Pancreas (tissue), 10 donors: ENCODE data around the gene HPN. TPM values are rescaled to one million over a fixed set of nuclear protein-coding genes. Genes with fewer than 3 reads are reported as not detected.
"Not testable (repeated sequence)": the region's sequence is repeated elsewhere in the genome, so short reads cannot be mapped to it uniquely, and the experiment has no call there.

Source experiments
- ATAC-seq, 4 donors: fragments of 200-7000 bp; cut with Tn5 transposase; one replicate each; pipeline versions ENCODE4 v1.8.0 to v1.9.1; 2020; ENCODE audit warnings: mild to moderate bottlenecking in 4 of 4, moderate library complexity in 4 of 4
- DNase-seq, 6 donors: peaks; one replicate each; pipeline ENCODE4 v3.0.0-alpha.2; 2020
- FAIRE-seq: peaks from 2 replicates; lab custom pipeline; 2012; peaks lifted over from hg19 to GRCh38; lab: Jason Lieb, UNC
- H3K27ac ChIP-seq, 4 donors: fragments of 200-600 bp; sonication (generic); 1 replicate in 3 of 4; 2 replicates in 1 of 4; pipeline versions ENCODE4 v1.5.0 to v1.8.0; 2020
- H3K27me3 ChIP-seq, 4 donors: fragments of 200-600 bp; one replicate each; pipeline ENCODE4 v1.8.0; 2021
- H3K36me3 ChIP-seq, 3 donors: fragments of 200-600 bp; sonication (generic) in 1 of 3; one replicate each; pipeline versions ENCODE4 v1.5.0 to v1.8.0; 2020 to 2021
- H3K4me1 ChIP-seq, 3 donors: fragments of 200-600 bp; one replicate each; pipeline ENCODE4 v1.8.0; 2021
- H3K4me3 ChIP-seq, 4 donors: fragments of 200-600 bp; sonication (generic) in 2 of 4; one replicate each; pipeline versions ENCODE4 v1.5.0 to v1.8.0; 2020 to 2021
- H3K9me3 ChIP-seq, 4 donors: fragments of 200-600 bp; one replicate each; pipeline ENCODE4 v1.8.0; 2021
- CTCF ChIP-seq, 4 donors: fragments of 200-600 bp; sonication (generic) in 3 of 4; IDR thresholded peaks; one replicate each; pipeline versions ENCODE4 v1.5.0 to v1.8.0; 2021; ENCODE audit warnings: antibody characterized with exemption in 4 of 4
- WGBS, 2 donors: extraction: QIAGEN DNeasy Blood & Tissue Kit; methylation state at CpG; one replicate each; pipeline ENCODE4 v1.1.7; 2013; 5-methylcytosine and 5-hydroxymethylcytosine counted together
- intact Hi-C, 3 donors: fragments of 100-400 bp; cut with DNase I; formaldehyde crosslinking; loops; one replicate each; pipeline versions ENCODE4 v1.11.1 to v1.14.2; 2022
- polyA plus RNA-seq, 2 donors: library from polyadenylated mRNA; stranded (reverse); fragments of 200-250 nt; gene quantifications; one replicate each; pipeline ENCODE4 v1.2.3, GENCODE V29; 2013
- total RNA-seq, 6 donors: library from RNA; stranded (reverse); fragmentation: NEBNext Ultra II Directional in 4 of 6; extraction: Animal tissue kit (Norgen Biotek cat#: 25700) in 4 of 6; gene quantifications; one replicate each; pipeline versions ENCODE4 v1.2.1 to v1.2.4, GENCODE V29; 2021 to 2023
- donor health status: healthy with polysubstance abuse.
- donor health status: DM: no; HTN: no; CAD: no; lungs with moderate emphysema.
- donor health status: DM: no; HTN: no; CAD: no.
- donor health status: control.
- donor health status: control.
- donor health status: Bipolar disorder and iron deficiency.
- donor health status: DM: yes; HTN: yes; CAD: no.
- donor health status: DM: no; HTN: no; CAD: no.
- donor health status: DM: no; HTN: no; CAD: no.
- donor health status: DM: yes; HTN: yes; CAD: no.

HPN gene
- total and polyA plus RNA-seq, 8 donors = 93.0 to 238 (median 124) TPM

DNA sequence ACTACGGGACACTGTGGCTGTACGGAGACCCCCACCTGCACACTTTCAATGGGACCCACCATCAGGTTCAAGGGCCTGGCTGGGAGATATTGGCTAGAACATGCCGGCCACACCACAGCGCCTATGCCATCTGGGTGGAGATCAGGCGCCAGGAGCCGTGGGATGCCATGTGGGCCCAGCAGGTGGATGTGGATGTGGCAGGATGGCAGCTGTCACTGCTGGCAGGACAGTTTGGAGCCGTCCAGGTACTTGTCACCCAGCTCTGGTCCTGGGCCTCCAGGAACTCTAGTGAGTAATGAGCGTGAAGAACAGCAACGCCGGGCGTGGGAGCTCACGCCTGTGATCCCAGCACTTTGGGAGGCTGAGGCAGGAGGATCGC lies 58.4 kb downstream of the HPN start:
- no peak overlapping the region for H3K4me3 ChIP-seq
- no peak for TF ChIP-seq CTCF (IDR thresholded peaks at IDR 0.05)
- no peaks in the 10 kb centered on the region for H3K27me3 ChIP-seq
- H3K36me3 ChIP-seq = no peaks in the 10 kb centered on the region
- no peaks in the 10 kb centered on the region for H3K9me3 ChIP-seq
- DNase-seq = no peak
- intact Hi-C loops = no loop called here
- H3K27ac ChIP-seq = no peak overlapping the region
- FAIRE-seq = no peak
- peaks cover 0 to 8% (median 5%) of the 10 kb centered on the region in 3 donors for H3K4me1 ChIP-seq
- no peak for ATAC-seq
- WGBS, 2 donors = 94% methylated on average over 13 of the region's 13 CpGs

- ATAC-seq (no peak), DNase-seq (no peak), FAIRE-seq (no peak)
- intact Hi-C loops = no loop called here
- H3K4me3 ChIP-seq = no peak overlapping the region
- no peaks in the 10 kb centered on the region for H3K27me3 ChIP-seq
- peaks cover 0 to 8% (median 5%) of the 10 kb centered on the region in 3 donors for H3K4me1 ChIP-seq
- no peaks in the 10 kb centered on the region for H3K36me3 ChIP-seq
- 87 to 91% methylated on average over 16 of the region's 16 CpGs for WGBS, 2 donors
- no peaks in the 10 kb centered on the region for H3K9me3 ChIP-seq
- H3K27ac ChIP-seq = no peak overlapping the region
- no peak for TF ChIP-seq CTCF (IDR thresholded peaks at IDR 0.05)
Measured at GRCh38 chr19:35100588-35101533, 59.3 kb downstream of the HPN start.

DNA sequence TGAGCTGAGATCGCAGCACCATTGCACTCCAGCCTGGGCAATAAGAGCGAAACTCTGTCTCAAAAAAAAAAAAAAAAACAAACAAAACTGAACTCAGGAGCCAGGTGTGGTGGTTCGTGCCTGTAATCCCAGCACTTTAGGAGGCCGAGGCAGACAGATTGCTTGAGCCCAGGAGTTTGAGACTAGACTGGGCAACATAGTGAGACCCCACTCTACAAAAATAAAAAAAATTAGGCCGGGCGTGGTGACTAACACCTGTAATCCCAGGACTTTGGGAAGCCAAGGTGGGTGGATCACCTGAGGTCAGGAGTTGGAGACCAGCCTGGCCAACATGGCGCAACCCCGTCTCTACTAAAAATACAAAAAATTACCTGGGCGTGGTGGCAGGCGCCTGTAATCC lies 60.4 kb downstream of the HPN start:
- WGBS, 2 donors = 95 to 99% methylated on average over 10 of the region's 10 CpGs
- not testable (repeated sequence) for FAIRE-seq

GRCh38 chr19:35103614-35104013 lies 62.1 kb downstream of the HPN start:
- ATAC-seq, H3K4me3 ChIP-seq, H3K4me1 ChIP-seq, H3K27me3 ChIP-seq, H3K36me3 ChIP-seq, H3K9me3 ChIP-seq, H3K27ac ChIP-seq, intact Hi-C loops, DNase-seq, FAIRE-seq: not testable (repeated sequence)
- WGBS, 2 donors = 80 to 83% methylated on average over 10 of the region's 10 CpGs

More for the DNA sequence above, 60.4 kb downstream of the HPN start:
- DNase-seq, H3K36me3 ChIP-seq, H3K27ac ChIP-seq, intact Hi-C loops, H3K27me3 ChIP-seq, H3K4me1 ChIP-seq, H3K9me3 ChIP-seq, H3K4me3 ChIP-seq, ATAC-seq: not testable (repeated sequence)

DNA sequence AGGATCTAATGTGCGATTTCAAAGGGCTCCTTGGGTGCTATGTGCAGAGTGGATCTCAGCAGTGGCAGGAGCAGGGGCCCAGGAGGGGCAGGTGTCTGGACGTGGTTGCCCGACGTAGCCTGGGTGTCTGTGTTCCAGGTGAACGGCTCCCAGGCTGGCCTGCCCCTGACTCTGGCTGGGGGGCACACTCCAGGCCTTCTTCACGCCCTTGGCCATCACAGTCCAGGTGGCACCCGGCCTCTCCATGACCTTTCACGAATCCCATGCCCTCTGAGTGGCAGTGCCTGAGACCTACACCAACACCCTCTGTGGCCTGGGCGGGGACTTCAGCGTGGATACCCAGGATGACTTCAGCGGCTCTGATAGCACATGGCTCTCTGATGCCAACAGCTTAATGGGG lies 62.8 kb downstream of the HPN start:
- no peak for TF ChIP-seq CTCF (IDR thresholded peaks at IDR 0.05)

DNA sequence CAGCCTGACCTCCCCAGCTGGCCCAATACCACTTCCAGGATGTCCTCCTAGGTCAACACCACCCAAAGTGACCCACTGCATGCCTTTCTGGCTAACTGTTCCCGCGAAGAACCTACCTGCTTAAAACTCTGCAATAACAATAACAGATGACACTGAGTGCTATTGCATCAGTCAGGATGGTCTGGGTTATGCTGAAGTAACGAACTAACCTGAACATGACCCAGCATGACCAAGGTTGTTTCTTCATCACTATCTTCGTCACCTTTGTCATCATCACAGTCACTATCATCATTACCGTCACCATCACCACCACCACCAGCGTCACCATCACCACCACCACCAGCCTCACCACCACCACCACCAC lies 63.5 kb downstream of the HPN start:
- FAIRE-seq = no peak
- 96% methylated on average over 6 of the region's 6 CpGs for WGBS, 2 donors
- DNase-seq = no peak
- H3K36me3 ChIP-seq = no peaks in the 10 kb centered on the region
- intact Hi-C loops = no loop called here
- H3K27me3 ChIP-seq = no peaks in the 10 kb centered on the region
- no peak for ATAC-seq
- H3K4me1 ChIP-seq = no peaks in the 10 kb centered on the region
- no peak overlapping the region for H3K4me3 ChIP-seq
- no peak for TF ChIP-seq CTCF (IDR thresholded peaks at IDR 0.05)
- no peak overlapping the region for H3K27ac ChIP-seq
- H3K9me3 ChIP-seq = no peaks in the 10 kb centered on the region

More for the DNA sequence above, 62.8 kb downstream of the HPN start:
- Histone ChIP-seq H3K27ac (no peak overlapping the region), H3K9me3 (no peaks in the 10 kb centered on the region), H3K27me3 (no peaks in the 10 kb centered on the region), H3K4me1 (no peaks in the 10 kb centered on the region), H3K4me3 (no peak overlapping the region), H3K36me3 (no peaks in the 10 kb centered on the region)
- FAIRE-seq = no peak
- DNase-seq = peak in 1 of 6 donors; percentile 12
- intact Hi-C loops = no loop called here
- no peak for ATAC-seq
- WGBS, 2 donors = 90 to 91% methylated on average over 11 of the region's 11 CpGs
